HG03135 (cell line): ENCODE results near the gene DNM3.

ENCODE experiments used
- ATAC-seq: cut with Tn5 transposase; IDR thresholded peaks from one replicate; pipeline ENCODE4 v1.9.1; 2021; ENCODE audit warnings: mild to moderate bottlenecking, moderate library complexity; ENCODE audit not compliant: unreplicated experiment

Gene DNM3

GRCh38 chr1:171969226-171969625 is 127.9 kb downstream of the DNM3 start:
- ATAC-seq, result no peak

GRCh38 chr1:171969813-171970212 is 128.5 kb downstream of the DNM3 start:
- no peak for ATAC-seq

- ATAC-seq, result no peak
These were observed 131.5 kb downstream of the DNM3 start for GRCh38 chr1:171972846-171973245.

GRCh38 chr1:171973421-171973820 is 132.1 kb downstream of the DNM3 start:
- ATAC-seq, result no peak

- ATAC-seq, result no peak
These were observed 140.0 kb downstream of the DNM3 start for GRCh38 chr1:171981303-171981702.

GRCh38 chr1:171983584-171983983 is 142.3 kb downstream of the DNM3 start:
- no peak for ATAC-seq

- ATAC-seq, result no peak
These were observed 143.0 kb downstream of the DNM3 start for GRCh38 chr1:171984262-171984661.

- no peak for ATAC-seq
These were observed 143.7 kb downstream of the DNM3 start for GRCh38 chr1:171984850-171985485.

GRCh38 chr1:171985639-171986038 is 144.3 kb downstream of the DNM3 start:
- ATAC-seq, result no peak

GRCh38 chr1:171988243-171988885 is 147.1 kb downstream of the DNM3 start:
- no peak for ATAC-seq

GRCh38 chr1:171990371-171990770 is 149.1 kb downstream of the DNM3 start:
- ATAC-seq, result no peak

GRCh38 chr1:171994293-171994692 is 153.0 kb downstream of the DNM3 start:
- no peak for ATAC-seq

GRCh38 chr1:171995573-171995972 is 154.3 kb downstream of the DNM3 start:
- no peak for ATAC-seq

GRCh38 chr1:171997936-171998335 is 156.6 kb downstream of the DNM3 start:
- no peak for ATAC-seq

GRCh38 chr1:171998711-171999110 is 157.4 kb downstream of the DNM3 start:
- ATAC-seq, result no peak

GRCh38 chr1:171999756-172000155 is 158.5 kb downstream of the DNM3 start:
- no peak for ATAC-seq

GRCh38 chr1:172001288-172001687 is 160.0 kb downstream of the DNM3 start:
- no peak for ATAC-seq

GRCh38 chr1:172002725-172003345 is 161.5 kb downstream of the DNM3 start:
- no peak for ATAC-seq

GRCh38 chr1:172003766-172004530 is 162.7 kb downstream of the DNM3 start:
- ATAC-seq, result no peak

GRCh38 chr1:172004671-172005070 is 163.4 kb downstream of the DNM3 start:
- no peak for ATAC-seq

GRCh38 chr1:172005856-172006255 is 164.6 kb downstream of the DNM3 start:
- no peak for ATAC-seq

- ATAC-seq, result no peak
These were observed 165.4 kb downstream of the DNM3 start for GRCh38 chr1:172006660-172007059.
